GM21447 (cell line): Measurements from ENCODE around the gene CNPY4.

Source experiments
- ATAC-seq: cut with Tn5 transposase; IDR thresholded peaks from one replicate; pipeline ENCODE4 v1.9.1; 2021; ENCODE audit not compliant: unreplicated experiment

CNPY4 gene

DNA sequence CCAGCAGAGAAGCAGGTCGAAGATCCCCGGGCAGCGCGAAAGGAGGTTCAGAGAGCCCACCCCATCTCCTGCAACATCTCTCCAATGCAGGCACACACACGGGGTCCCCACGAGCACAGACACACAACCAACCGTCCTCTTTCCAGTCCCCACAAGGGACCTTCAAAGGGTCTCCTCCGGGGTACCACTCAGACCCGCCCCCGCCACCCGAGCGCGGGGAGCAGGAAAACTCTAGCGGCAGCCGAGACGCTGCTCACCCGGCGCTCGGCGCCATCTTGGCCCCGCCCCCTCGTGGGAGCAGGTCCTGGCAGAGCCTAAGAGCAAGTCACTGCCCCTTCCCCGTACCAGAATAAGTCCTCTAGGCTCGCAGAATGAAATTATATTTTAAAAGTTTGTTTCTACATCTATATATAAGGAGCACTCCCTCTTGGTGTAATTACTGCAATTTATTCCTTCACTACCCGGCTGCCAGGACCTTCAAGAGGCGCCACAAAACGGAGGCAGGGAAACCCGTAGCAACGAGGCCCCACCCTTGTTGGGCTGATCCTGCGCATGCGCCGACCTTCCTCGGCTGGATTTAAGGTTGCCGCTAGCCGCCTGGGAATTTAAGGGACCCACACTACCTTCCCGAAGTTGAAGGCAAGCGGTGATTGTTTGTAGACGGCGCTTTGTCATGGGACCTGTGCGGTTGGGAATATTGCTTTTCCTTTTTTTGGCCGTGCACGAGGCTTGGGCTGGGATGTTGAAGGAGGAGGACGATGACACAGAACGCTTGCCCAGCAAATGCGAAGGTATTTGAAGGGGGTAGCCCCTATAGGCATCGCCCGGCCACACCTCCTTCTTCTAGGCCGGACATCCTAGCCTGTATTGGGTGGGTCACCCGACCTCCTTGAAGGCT is at the start of gene CNPY4, which contains the start of gene TAF6:
Gene CNPY4 (plus strand): TSS at position 563 of the 898 bp plus-strand sequence. CDS start 111 bp downstream, at position 674.
Gene TAF6 (minus strand): TSS at position 287 of the 898 bp plus-strand sequence. CDS start 5,149 bp downstream, outside the sequence.
- peak; percentile 68 for ATAC-seq

DNA sequence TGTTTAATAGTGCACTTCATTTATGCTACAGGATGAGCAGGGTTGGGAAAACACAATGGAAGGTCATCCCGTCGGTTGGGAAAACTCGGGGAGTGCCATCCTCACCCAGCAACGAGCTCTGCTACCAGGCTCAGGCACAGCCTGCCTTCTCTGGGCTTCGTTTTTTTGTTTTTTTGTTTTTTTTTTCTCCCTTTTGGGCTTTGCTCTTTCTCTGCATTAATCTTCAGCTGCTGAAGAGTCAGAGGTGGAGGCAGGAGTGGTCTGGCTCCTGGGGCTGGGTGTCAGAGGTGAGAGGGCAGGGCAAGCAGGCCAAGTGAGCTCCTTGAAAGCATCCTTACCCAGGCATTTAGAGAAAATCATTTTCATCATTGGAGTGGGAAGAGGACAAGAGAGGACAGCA is 49.4 kb upstream of the CNPY4 start:
- ATAC-seq: no peak

GRCh38 chr7:100071018-100071723 is 48.3 kb upstream of the CNPY4 start:
- no peak for ATAC-seq

DNA sequence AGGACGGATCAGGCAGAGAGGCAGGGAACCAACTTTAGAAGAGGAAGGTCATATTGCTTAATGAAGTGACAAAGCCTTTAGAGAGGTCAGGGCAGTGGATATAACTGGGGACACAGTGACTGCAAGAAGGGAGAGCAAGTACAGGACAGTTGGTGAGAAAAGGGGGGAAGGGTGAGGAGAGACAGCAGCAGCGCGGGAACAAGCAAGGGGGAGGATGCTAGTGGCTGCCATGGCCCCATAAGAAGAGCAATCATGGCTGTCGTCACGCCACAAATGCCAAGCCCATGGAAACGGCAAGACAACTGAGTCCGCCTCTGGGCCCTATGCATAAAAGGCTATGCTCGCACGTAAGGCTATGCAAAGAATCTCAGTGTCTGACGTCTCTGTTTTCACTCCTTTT is 47.0 kb upstream of the CNPY4 start:
- ATAC-seq: no peak

GRCh38 chr7:100074841-100075240 is 44.6 kb upstream of the CNPY4 start:
- ATAC-seq: no peak

DNA sequence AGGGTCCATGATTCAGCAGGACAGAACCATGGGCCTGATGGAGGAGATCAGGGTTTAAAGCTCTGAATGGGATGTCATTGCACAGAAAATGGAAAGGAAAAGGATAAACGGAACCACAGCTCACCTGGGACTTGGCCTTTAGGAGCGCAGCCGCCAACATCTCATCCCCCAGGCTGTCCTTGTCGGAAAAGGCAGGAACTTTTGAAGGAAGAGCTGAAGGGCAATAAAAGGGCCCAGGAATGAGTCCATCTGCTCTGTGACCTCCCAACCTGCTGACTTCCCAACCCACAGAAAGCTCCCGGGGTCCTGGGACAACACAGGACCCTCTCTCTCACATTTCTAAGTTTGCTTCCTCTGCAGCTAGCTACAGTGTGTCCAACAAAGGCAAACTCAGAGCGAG is 44.0 kb upstream of the CNPY4 start:
- no peak for ATAC-seq

DNA sequence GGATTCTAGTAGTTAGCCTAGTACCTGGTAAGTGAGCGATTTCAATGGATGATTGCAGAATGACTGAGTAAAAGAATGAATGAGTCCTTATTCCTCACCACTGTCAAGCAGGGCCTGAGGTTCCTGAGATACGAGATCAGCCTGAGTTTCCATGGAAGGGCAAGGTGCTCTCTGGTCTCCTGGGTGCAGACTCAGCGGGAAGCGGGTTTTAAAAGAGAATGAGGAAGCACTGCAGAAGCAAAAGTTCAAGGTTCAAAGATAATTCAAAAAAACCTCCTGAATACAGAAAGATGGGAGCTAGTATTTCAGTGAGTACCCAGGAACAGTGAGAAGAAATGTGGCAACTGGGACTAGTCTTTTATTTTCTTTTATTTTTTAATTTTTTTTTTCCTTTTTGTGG is 42.2 kb upstream of the CNPY4 start:
- ATAC-seq: no peak

DNA sequence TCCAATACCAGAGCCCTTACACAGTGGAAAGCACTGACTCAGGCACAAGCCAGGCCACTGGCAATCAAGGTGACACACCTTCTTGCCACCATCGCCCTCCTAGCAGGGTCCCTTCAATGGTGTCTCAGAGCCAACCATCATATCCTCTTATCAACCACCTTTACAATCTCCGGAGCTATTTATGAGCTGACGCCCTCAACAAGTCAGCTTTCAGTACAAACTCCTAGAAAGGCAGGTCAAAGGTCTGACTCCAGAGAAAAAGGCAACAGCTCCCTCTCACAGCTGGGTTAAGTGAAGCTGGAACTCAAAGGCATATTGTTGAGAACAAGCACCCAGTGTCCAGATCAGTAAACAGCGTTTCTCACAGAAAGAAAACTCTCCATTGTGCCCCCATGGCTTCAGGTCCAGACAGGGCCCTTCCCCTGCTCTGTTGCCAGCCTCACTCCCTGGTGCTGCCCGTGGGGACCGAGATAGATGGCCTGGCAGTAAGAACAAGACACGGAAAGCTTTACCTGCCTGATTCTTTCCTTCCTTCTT is 40.3 kb upstream of the CNPY4 start:
- no peak for ATAC-seq

DNA sequence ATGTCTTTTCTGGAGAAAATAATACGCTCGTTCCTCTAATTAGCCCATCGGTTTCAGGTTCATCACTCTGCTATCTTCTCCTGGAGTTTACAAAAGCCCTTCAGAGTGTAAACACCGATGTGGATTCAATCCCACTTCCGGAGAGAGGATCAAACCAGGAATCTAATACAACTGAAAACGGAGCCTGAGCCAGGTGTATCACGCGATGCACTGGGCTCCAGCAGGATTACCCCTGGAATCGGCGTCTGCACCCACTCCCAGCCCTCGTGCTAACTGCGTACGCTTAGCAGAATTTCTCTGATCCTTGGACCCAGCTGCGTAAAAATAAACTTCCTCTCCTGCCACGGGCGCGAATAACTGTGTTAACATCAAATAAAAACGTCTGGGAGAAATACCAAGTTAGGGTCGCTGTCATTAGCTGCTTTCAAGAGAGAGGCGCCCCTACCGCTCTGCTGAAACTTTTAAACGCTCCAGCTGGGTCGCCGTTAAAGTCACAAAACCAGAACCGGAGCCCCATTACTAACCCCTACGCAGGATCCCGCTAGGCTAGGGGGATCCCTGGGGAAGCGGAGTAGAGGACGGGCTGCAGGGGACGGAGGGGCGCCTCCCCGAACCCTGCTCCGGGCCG is 38.4 kb upstream of the CNPY4 start:
- ATAC-seq: peak; percentile 10

GRCh38 chr7:100081535-100082102 is 37.8 kb upstream of the CNPY4 start, which contains the start of gene ZNF3:
TSS of gene ZNF3 (minus strand) at chr7:100081723. CDS start at chr7:100077357, 4,366 bp downstream.
- ATAC-seq: peak; percentile 86

GRCh38 chr7:100082978-100083377 is 36.5 kb upstream of the CNPY4 start:
- ATAC-seq: no peak

GRCh38 chr7:100085515-100085914 is 33.9 kb upstream of the CNPY4 start:
- ATAC-seq: no peak

DNA sequence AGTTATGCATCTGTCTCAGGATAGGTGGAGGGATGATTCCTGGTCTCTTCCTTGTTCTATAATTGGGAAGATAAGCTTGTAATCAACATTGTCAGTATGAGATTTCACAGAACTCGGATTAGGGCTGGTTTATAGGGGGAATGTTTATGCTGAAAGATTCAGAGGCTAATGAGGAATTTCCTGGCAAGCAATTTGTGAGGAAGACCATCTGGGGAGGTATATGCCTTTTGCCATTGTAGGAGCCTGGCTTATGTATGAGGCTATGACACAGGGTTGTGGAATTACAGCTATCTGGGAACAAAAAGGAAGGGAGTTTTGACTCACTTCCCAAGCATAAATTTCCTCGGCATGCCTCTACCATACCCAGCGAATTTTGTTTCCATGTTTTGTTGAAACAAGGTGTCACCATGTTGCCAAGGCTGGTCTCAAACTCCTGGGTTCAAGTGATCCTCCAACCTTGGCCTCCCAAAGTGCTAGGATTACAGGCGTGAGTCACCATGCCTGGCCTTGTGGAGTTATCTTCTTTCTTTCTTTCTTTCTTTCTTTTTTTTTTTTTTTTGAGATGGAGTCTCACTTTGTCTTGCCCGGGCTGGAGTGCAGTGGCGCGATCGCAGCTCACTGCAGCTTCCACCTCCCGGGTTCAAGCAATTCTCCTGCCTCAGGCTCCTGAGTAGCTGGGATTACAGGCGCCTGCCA is 32.2 kb upstream of the CNPY4 start:
- ATAC-seq: no peak

DNA sequence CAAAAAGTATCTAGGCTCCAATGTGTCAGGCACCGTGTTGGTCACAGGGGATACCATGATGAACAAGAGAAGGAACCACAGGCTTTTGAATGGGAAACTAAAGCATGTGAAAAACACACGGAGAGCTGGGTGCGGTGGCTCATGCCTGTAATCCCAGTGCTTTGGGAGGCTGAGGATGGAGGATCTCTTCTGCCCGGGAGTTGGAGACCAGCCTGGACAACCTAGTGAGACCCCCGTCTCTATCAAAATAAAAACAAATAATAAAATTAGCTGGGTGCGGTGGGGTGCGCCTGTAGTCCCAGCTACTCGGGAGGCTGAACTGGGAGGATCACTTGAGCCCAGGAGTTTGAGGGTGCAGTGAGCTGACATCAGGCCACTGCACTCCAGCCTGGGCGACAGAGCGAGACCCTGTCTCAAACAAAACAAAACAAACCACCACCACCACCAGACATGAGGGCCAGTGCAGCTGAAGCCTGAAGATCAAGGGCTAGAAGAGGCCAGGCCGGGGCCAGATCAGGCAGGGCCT is 31.3 kb upstream of the CNPY4 start:
- no peak for ATAC-seq

- ATAC-seq: peak; percentile 52
These were observed 30.6 kb upstream of the CNPY4 start, which contains the start of gene COPS6 for GRCh38 chr7:100088621-100089457. TSS of gene COPS6 (plus strand) at chr7:100088969. CDS start at chr7:100088991, 22 bp downstream.

DNA sequence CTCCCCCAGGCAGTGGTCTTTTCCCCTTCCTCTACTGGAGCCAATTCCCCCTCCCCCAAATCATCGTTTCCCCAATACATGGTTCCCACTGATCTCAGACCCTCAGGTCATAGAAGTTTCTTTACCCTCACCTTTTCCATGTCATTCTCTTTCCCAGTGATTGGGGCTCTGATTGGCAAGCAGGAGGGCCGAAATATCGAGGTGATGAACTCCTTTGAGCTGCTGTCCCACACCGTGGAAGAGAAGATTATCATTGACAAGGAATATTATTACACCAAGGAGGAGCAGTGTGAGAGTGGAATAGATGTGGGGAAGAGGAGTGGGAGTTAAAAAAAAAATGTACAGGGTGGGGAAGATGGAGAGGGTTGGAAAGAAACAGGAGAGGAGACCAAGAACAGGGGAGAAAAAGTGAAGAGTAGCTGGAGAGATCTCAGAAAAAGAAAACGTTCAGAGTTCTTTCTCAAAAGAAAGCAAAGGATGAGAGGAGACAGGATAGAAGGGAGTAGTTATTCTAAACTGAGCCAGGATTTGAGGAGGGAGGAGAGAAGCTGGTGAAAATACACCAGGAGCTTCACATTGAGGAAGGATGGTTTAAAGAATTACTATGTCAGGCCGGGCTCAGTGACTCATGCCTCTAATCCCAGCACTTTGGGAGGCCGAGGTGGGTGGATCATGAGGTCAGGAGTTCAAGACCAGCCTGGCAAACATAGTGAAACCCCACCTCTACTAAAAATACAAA is 29.8 kb upstream of the CNPY4 start:
- ATAC-seq: no peak

GRCh38 chr7:100090527-100091410 is 28.7 kb upstream of the CNPY4 start:
- ATAC-seq: no peak
